ENCODE data around the gene FHL5.

DNA sequence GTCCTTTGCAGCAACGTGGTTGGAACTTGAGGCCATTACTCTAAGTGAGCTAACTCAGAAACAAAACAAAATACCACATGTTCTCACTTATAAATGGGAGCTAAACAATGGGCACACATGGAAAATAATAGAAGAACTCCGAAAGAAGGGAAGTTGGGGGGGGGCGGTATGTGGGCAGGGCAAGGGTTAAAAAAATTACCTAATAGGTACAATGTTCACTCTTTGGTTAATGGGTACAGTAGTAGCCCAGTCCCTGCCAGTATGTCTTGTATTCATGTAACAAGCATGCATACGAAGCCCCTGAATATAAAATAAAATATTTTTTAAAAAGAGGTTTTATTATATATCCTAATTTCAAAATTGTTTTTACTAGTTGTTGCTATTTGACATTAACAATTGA lies 15.3 kb upstream of the FHL5 start:
- TF ChIP-seq, protein P1, sequence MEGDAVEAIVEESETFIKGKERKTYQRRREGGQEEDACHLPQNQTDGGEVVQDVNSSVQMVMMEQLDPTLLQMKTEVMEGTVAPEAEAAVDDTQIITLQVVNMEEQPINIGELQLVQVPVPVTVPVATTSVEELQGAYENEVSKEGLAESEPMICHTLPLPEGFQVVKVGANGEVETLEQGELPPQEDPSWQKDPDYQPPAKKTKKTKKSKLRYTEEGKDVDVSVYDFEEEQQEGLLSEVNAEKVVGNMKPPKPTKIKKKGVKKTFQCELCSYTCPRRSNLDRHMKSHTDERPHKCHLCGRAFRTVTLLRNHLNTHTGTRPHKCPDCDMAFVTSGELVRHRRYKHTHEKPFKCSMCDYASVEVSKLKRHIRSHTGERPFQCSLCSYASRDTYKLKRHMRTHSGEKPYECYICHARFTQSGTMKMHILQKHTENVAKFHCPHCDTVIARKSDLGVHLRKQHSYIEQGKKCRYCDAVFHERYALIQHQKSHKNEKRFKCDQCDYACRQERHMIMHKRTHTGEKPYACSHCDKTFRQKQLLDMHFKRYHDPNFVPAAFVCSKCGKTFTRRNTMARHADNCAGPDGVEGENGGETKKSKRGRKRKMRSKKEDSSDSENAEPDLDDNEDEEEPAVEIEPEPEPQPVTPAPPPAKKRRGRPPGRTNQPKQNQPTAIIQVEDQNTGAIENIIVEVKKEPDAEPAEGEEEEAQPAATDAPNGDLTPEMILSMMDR (conservative IDR thresholded peaks at IDR 0.05; ENCODE audit: low read length), result no peak
- no peak for TF ChIP-seq EZH2phosphoT487 (IDR thresholded peaks at IDR 0.05; ENCODE audit: borderline replicate concordance)
